GM21381 (cell line): ENCODE data around the gene TRIM50.
"Not testable (repeated sequence)": the region's sequence is repeated elsewhere in the genome, so short reads cannot be mapped to it uniquely, and the experiment has no call there.

Source experiments
- ATAC-seq: cut with Tn5 transposase; IDR thresholded peaks from one replicate; pipeline ENCODE4 v1.9.1; 2021; ENCODE audit warnings: mild to moderate bottlenecking, moderate library complexity; ENCODE audit not compliant: unreplicated experiment

TRIM50 gene

DNA sequence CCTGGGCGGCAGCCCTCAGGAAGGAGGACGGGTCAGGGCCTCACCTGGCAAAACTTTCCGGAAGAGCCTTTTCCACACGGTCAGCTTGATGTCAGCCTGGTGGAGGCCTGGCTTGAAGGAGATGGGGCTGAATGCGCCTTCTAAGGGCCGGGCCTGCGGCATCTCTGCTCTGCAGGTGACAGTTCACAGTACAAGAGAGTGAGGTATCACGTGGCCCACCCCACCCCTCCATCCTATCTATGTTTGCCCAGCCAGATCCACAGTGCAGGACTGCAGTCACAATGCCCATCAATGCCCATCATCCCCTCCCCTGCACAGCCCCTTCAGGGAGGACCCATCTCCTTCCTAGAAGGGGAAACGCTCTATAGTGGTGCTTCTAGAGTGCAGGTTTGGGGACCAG, 11.4 kb downstream of the TRIM50 start:
- ATAC-seq: no peak

DNA sequence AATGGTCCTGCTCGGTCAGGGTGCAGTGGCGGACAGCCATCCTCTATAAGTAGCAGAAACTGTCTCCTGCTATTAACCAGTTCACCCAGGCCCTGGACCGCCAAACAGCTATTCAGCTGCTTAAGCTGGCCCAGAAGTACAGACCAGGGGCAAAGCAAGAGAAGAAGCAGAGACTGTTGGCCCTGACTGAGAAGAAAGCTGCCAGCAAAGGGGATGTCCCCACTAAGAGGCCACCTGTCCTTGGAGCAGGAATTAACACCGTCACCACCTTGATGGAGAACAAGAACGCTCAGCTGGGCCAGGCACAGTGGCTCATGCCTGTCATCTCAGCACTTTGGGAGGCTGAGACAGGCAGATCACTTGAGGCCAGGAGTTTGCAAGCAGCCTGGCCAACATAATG, 13.6 kb downstream of the TRIM50 start:
- ATAC-seq: no peak

DNA sequence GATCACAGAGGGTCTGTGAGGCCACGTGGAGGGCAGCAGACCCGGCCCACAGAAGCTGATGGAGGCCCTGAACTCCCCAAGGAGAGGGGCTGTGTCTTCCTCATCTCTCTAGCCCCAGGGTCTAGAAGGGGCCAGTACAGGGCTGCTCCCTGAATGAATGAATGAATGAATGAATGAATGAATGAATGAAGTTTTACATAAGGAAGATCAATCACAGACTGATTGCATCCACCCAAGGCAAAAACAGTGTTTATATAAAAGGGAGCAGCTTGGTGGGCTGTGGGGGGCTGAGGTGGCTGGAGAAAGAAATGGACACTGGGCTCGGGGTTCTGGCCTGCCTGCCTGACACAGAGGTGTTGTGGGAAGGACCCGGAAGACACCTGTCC, 14.4 kb downstream of the TRIM50 start:
- no peak for ATAC-seq

DNA sequence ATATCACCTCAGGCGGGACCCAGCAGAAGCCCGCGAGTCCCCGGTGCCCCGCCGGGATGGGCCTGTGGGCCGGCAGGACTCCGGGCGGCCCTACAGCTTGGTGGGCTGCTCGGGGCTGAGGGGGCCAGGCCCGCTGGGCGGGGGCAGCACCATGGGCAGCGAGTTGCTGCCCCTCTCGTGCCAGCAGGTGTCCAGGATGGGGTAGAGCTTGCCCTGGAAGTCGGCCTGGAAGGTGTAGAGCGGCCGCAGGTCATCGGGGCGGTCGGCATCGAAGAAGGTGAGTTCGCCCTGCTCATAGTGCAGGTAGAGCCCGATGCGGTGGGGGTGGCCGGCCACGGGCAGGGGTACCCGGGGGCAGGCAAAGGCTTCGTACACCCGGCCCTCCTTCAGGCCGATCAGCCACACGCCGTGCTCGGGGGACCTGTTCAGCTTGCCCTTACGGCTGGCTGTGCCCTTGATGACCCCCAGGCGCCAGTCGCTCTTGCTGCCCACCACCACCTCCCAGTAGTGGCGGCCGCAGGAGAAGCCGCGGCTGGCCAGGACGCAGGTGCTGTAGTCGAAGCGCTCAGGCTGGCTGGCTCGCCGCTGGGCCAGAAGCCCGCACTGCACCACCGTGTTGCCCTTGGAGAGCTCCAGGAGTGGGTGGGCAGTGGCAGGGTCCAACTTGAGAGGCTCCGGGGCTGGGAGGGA, 14.9 kb downstream of the TRIM50 start:
- ATAC-seq: no peak

DNA sequence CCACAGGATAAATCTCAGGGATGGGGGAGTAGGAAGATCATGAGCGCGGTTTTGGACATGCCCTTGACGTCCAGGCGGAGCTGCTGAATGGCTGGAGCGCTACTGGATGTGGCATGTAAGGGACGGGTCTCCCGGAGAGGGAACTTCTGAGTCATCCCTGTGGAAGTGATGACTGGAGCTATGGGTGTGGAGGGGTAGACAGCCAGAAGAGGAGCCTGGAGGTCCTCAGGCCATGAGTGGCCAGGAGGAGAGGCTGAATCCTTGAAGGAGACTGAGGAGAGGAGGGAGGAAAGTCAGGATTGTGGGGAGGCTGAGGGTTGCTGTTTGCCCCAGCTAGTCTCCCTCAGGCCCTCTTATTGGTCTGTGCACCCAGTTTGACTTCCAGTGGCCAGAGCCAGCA, 16.5 kb downstream of the TRIM50 start:
- not testable (repeated sequence) for ATAC-seq

DNA sequence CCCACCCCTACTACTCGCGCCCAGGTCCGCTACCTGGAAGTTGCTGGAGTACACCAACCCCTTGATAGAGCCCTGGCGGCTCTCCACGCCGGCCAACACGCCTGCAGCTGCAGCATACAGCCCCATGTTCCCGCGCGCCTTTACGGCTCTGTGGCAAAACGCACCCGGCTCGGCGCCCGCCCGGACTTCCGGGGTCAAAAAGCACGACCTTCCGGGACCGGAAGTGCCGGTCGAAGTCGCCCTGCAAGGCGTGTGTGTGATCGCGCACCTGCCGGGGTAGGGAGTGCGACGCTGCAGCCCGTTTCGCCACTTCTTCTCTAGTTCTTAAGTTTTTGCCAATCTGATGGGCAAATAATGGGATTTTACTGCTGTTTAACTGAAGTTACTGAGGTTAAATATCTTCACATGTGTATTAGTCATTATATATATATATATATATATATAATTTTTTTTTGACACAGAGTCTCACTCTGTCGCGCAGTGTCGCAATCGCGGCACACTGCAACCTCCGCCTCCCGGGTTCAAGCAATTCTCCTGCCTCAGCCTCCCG, 19.1 kb downstream of the TRIM50 start, which contains the start of gene NSUN5:
NSUN5 (minus strand) TSS at position 162 of the 550 bp plus-strand sequence; CDS start at position 126, 36 bp downstream.
- peak; percentile 85 for ATAC-seq

DNA sequence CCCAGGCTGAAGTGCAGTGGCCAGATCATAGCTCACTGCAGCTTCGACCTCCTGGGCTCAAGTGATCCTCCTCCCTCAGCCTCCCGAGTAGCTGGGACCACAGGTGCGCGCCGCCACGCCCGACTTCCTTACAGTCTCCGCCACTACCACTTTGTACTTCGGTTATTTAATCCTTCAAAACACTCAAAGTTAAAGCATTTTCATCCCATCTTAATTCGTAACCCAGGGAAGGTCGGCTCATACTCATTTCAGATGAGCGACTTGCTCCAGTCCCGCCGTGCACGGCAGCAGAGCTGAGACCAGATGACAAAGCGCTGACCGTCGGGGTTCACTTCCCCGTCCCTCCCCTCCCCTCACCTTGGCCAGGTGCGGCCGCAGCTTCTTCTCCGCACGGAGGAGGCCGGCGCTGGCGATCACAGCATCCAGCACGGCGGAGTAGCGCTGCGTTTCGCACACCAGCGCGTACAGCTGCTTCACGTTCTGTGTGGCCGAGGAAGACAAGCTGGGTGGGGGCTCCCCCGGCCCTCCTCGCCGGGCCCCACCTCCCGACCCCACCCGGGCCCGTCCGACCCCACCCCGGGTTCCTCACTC, 19.7 kb downstream of the TRIM50 start:
- peak; percentile 47 for ATAC-seq

DNA sequence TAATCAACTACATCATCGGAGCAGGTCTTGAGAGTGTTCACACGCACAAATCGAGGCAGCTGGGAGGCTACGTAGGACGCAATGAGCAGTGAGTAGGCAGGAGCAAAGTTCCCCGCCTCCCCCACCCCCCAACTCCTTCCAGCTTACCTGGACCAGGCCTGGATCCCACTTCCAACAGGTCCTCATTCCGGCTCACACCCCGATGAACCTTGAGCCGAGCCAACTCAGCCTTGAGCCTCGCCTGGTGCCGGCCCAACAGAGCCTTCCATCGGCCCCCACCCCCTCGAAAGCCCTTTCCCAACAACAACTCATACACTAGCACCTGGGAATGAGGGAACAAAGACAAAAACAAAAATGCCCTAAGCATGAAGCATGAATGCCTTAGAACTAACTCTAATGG, 20.4 kb downstream of the TRIM50 start:
- no peak for ATAC-seq

DNA sequence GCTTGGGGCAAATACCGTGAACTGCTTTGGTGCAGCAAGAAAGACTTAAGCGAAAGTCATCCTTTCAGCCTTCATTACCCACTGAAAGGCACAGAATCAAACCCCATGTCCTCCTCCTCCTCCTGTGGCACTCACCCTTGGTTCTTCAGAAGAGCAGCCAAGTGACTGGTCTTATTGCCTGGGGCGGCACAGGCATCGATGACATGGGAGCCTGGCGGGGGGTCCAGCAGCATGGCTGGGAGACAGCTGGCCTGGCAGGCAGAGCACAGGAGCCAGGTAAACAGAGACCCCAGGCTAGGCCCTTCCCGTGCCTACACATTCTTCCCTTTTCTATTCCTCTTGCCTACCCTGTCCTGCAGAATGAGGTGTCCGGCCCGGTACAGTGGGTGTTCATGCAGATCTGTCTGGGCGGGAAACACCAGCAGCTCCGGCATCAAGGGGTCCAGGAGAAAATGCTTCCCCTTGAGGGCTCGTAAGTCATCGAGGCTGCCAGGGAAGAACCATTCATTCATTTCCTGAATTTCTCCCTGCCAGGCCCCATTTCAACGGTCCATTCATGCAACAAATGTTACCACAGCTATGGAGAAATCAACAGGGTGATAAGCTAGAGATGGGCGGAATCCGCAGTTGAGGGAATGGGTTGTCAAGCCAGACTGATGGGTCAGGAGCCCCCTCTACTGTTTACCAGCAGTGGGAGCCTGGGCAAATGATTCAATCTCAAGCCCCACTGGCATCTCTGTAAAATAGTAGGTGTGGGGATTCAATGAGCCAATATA, 23.1 kb downstream of the TRIM50 start:
- ATAC-seq: not testable (repeated sequence)

DNA sequence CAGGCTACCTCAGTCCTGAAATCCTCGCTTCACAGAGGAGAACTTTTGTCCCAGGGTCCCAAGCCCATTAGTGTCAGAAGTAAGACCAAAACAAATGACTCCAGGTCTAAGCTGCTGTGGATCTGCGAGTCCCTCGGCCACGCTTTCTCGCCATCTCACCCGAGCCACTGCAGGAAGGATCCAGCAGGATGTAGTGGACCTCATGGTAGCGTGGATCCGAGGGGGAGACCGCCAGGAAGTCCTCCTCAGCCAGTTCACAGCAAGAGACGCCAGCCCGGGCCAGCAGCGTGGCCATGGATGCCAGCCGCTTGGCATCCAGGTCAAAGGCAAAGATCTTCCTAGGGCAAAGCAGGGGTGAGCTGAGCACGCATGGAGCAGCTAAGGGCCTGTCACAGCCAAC, 23.8 kb downstream of the TRIM50 start:
- no peak for ATAC-seq

DNA sequence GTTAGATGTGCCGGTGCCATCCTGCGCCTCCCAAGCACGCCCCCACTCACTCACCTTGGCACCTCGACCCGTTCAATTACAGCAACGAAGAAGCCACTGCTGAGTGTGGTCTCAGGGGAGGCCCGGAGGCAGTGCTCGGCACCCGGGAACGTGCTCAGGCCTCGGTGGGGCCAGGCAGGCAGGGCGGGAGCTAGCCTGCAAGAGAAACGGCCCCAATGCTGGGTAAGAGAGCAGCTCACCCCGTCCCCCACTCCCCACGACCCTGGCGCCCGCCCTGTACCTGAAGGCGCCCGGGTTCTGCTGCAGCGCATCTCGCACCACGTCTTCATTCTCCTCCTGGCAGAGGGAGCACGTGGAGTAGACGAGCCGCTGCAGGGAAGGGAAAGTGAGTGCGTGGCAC, 24.3 kb downstream of the TRIM50 start:
- no peak for ATAC-seq

DNA sequence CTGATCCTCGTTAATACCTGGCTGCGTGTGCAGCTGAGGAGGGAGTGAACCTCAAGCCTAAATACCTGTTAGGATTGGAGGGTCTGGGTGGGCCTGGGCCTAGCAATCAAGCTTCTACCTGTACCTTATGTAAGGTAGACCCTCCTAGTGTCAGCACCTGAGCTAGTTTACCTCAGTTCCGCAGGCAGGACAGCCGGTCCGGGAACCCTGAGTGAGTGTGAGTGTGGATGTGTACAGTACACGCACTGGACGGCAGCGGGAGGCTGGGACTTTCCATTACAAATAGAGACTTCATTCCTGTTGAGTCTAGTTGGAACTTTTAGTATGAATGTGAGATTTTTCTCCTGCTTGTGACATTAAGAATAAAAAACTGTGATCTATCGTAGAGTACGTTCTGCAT, 25.0 kb downstream of the TRIM50 start:
- not testable (repeated sequence) for ATAC-seq

DNA sequence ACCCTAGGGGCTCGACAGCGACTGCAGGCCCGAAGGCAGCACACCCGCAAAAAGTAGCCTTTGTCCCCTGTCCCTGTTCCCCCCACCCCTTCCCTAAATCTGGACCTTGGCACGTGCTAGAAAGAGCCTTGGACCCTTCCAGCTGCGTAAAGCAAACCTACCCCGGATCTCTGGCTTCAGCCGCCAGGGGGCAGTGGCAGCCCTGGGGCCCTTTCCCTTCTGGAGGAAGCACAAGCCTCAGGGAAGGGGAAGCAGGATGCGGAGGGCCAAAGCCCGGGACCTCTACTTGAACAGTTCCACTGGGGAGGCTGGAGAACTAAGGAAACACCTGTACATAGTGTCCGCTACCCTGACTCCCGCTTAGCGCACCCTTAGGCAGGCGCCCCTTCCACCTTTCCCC, 26.8 kb downstream of the TRIM50 start:
- ATAC-seq: not testable (repeated sequence)

DNA sequence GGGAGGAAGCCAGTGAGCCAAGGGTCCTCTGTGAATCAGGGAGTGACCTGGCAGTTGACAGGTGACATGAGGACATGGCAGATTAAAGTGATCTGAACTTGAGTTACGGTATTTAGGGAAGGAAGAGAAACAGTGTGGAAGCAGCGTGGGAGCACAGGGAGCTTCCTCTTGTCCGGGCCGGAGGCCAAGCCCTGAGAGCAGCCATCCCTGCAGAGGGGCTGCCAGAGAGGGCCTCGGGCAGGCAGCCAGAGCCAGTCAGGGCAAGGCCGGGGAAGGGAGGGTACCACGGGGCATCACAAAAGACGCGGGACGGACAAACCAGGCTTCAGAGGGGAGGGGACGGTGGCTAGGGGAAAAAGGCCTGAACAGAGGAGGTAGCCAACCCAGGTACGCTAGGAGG, 28.1 kb downstream of the TRIM50 start:
- ATAC-seq: not testable (repeated sequence)

DNA sequence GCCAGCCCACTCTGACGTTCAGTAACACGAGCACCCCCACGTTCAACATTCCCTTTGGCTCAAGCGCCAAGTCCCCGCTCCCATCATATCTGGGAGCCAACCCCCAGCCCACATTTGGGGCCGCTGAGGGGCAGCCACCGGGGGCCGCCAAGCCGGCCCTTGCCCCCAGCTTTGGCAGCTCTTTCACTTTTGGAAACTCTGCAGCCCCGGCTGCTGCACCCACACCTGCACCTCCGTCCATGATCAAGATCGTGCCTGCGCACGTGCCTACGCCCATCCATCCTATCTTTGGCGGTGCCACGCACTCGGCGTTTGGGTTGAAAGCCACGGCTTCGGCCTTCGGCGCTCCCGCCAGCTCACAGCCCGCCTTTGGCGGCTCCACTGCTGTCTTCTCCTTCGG, 30.2 kb downstream of the TRIM50 start:
- ATAC-seq: not testable (repeated sequence)

DNA sequence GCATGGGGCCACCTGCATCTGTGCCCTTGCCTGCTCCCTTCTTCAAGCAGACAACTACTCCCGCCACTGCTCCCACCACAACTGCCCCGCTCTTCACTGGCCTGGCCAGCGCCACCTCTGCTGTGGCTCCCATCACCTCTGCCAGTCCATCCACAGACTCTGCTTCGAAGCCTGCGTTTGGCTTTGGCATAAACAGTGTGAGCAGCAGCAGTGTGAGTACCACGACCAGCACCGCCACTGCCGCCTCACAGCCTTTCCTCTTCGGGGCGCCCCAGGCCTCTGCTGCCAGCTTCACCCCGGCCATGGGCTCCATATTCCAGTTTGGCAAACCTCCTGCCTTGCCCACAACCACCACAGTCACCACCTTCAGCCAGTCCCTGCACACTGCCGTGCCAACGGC, 30.6 kb downstream of the TRIM50 start:
- not testable (repeated sequence) for ATAC-seq

DNA sequence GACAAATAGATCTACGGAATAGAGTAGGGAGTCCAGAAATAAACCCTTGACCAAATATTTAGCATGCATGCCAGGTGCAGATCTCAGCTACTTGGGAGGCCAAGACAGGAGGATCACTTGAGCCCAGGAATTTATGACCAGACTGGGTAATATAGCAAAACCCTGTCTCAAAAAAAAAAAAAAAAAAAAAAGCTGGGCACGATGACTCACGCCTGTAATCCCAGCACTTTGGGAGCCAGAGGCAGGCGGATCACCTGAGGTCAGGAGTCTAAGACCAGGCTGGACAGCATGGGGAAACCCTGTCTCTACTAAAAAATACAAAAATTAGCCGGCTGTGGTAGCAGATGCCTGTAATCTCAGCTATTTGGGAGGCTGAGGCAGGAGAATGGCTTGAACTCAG, 50.7 kb downstream of the TRIM50 start:
- ATAC-seq: not testable (repeated sequence)

DNA sequence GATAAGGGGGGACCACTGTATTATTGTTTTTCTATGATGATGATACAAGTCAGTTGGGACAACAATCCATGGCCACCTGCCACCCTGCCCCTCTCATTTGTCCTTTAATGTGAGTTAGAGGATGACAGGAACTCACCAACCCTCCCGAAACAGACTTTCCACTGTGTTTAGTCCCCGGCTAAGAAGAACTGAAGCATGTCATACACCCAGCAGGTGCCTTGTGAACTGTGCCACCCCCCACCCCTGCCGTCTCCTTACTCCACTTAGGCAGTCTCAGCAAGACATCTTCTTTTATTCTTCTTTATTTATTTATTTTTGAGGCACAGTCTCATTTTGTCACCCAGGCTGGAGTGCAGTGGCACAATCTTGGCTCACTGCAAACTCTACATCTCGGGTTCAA, 60.1 kb downstream of the TRIM50 start:
- not testable (repeated sequence) for ATAC-seq

DNA sequence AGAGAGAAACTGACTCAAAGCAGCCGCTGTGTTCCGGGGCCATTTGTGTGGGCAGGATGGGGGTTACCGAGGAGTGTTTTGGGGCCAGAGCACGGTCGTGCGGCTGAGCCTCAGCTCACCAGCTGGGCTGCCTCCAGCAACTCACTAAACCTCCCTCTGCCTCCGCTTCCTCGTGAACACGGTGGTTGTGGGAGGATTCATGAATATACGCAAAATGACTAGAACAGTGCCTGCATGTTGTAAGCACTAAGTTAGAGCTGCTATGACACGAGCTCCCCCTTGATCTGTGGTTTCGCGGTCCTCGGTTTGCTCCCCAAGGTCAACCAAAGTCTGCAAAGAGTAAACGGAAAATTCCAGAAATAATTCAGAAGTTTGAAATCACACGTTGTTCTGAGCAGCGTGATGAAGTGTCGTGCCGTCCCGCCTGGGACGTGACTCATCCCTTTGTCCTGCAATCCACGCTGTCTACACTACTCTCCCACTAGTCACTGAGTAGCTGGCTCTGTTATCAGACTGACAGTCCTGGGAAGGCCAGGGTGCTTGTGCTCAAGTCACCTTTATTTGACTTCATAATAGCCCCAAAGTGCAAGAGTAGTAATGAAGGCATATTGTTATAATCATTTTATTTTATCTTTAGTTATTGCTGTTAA, 61.0 kb downstream of the TRIM50 start:
- peak; percentile 64 for ATAC-seq
